CD14-positive monocyte (primary cell): ENCODE measurements around the gene ZFP3. TPM values are rescaled to one million over a fixed set of nuclear protein-coding genes. Genes with fewer than 3 reads are reported as not detected.
"Not testable (repeated sequence)": the region's sequence is repeated elsewhere in the genome, so short reads cannot be mapped to it uniquely, and the experiment has no call there.

Source experiments
- DNase-seq, 3 donors: peaks; one replicate each; pipeline ENCODE4 v3.0.0-alpha.2; 2011 to 2022
- H2AFZ ChIP-seq: 2 replicates; pipeline ENCODE4 v1.6.0; 2012; ENCODE audit warnings: mild to moderate bottlenecking, low read depth, low read length, inconsistent platforms; ENCODE audit not compliant: insufficient read depth, poor library complexity, severe bottlenecking
- H3K27ac ChIP-seq, 2 donors: 1 replicate in 1 of 2; 2 replicates in 1 of 2; pipeline ENCODE4 v1.5.1; 2012 to 2013; ENCODE audit warnings: low read length in 2 of 2, control low read depth in 1 of 2, inconsistent platforms in 1 of 2, low read depth in 1 of 2, mild to moderate bottlenecking in 1 of 2
- H3K27me3 ChIP-seq, 2 donors: one replicate each; pipeline versions ENCODE4 v1.6.0 to v1.6.1; 2011 to 2013; ENCODE audit warnings: low read length in 2 of 2; ENCODE audit not compliant: control insufficient read depth in 2 of 2, insufficient read depth in 2 of 2
- H3K36me3 ChIP-seq, 2 donors: replicated peaks in 1 of 2; 1 replicate in 1 of 2; 2 replicates in 1 of 2; pipeline versions ENCODE4 v1.5.1 to v1.6.1; 2012 to 2013; ENCODE audit warnings: low read length in 2 of 2, control low read depth in 1 of 2, inconsistent platforms in 1 of 2, mild to moderate bottlenecking in 1 of 2; ENCODE audit not compliant: insufficient read depth in 2 of 2, control insufficient read depth in 1 of 2
- H3K4me1 ChIP-seq, 2 donors: 1 replicate in 1 of 2; 2 replicates in 1 of 2; pipeline versions ENCODE4 v1.5.1 to v1.6.1; 2012 to 2013; ENCODE audit warnings: low read length in 2 of 2, control low read depth in 1 of 2, inconsistent platforms in 1 of 2, mild to moderate bottlenecking in 1 of 2, moderate library complexity in 1 of 2; ENCODE audit not compliant: insufficient read depth in 2 of 2, control insufficient read depth in 1 of 2
- H3K4me2 ChIP-seq: replicated peaks from 2 replicates; pipeline ENCODE3; 2012; ENCODE audit warnings: low read length, moderate library complexity, mild to moderate bottlenecking; ENCODE audit not compliant: poor library complexity, severe bottlenecking; ENCODE audit errors: extremely low read depth
- H3K4me3 ChIP-seq, 3 experiments: fragments of 200-600 bp in 1 of 3; sonication (generic) in 1 of 3; replicated peaks in 1 of 3; 1 replicate in 2 of 3; 2 replicates in 1 of 3; pipeline ENCODE4 v1.5.1; 2011 to 2013; ENCODE audit warnings: low read length in 3 of 3, mild to moderate bottlenecking in 3 of 3, control low read depth in 2 of 3, low read depth in 2 of 3, inconsistent platforms in 1 of 3, moderate library complexity in 1 of 3
- H3K79me2 ChIP-seq: 2 replicates; pipeline ENCODE4 v1.6.0; 2012; ENCODE audit warnings: mild to moderate bottlenecking, control low read depth, inconsistent platforms, low read length, moderate library complexity; ENCODE audit not compliant: insufficient read depth
- H3K9ac ChIP-seq: 2 replicates; pipeline ENCODE4 v1.6.0; 2017; ENCODE audit warnings: low read length, mild to moderate bottlenecking; ENCODE audit not compliant: insufficient read depth, poor library complexity, severe bottlenecking
- H3K9me3 ChIP-seq, 2 donors: replicated peaks in 1 of 2; 1 replicate in 1 of 2; 2 replicates in 1 of 2; pipeline versions ENCODE4 v1.5.1 to v1.6.1; 2012 to 2013; ENCODE audit warnings: low read length in 2 of 2, control low read depth in 1 of 2; ENCODE audit not compliant: control insufficient read depth in 1 of 2, insufficient read depth in 1 of 2
- H4K20me1 ChIP-seq: 2 replicates; pipeline ENCODE4 v1.6.0; 2012; ENCODE audit warnings: mild to moderate bottlenecking, low read length, control low read depth, moderate library complexity; ENCODE audit not compliant: insufficient read depth
- H3K27ac Mint-ChIP-seq, 7 donors: one replicate each; pipeline ENCODE4 v1.8.0; 2020; ENCODE audit warnings: mild to moderate bottlenecking in 7 of 7, mixed read lengths in 7 of 7, moderate library complexity in 6 of 7, inconsistent platforms in 2 of 7
- H3K27me3 Mint-ChIP-seq, 3 donors: one replicate each; pipeline ENCODE4 v1.8.0; 2021 to 2022; ENCODE audit warnings: low read depth in 3 of 3, mild to moderate bottlenecking in 3 of 3, mixed read lengths in 3 of 3, moderate library complexity in 3 of 3, inconsistent platforms in 1 of 3
- H3K36me3 Mint-ChIP-seq, 2 donors: one replicate each; pipeline ENCODE4 v1.8.0; 2020; ENCODE audit warnings: mixed read lengths in 2 of 2, inconsistent platforms in 1 of 2, mild to moderate bottlenecking in 1 of 2
- H3K4me1 Mint-ChIP-seq: one replicate; pipeline ENCODE4 v1.8.0; 2020; ENCODE audit warnings: mild to moderate bottlenecking, mixed read lengths
- H3K4me3 Mint-ChIP-seq, 2 donors: one replicate each; pipeline ENCODE4 v1.8.0; 2020; ENCODE audit warnings: mild to moderate bottlenecking in 2 of 2, mixed read lengths in 2 of 2, moderate library complexity in 1 of 2
- H3K9me3 Mint-ChIP-seq, 7 donors: one replicate each; pipeline ENCODE4 v1.8.0; 2020 to 2022; ENCODE audit warnings: mixed read lengths in 7 of 7, mild to moderate bottlenecking in 6 of 7, moderate library complexity in 6 of 7, inconsistent platforms in 2 of 7
- CTCF ChIP-seq: fragments of 200-600 bp; IDR thresholded peaks from one replicate; pipeline ENCODE4 v1.8.0; 2022; ENCODE audit warnings: antibody characterized with exemption, mild to moderate bottlenecking
- WGBS: methylation state at CpG from one replicate; pipeline ENCODE4 v1.1.5; 2013; ENCODE audit warnings: missing lambda C conversion rate; ENCODE audit not compliant: insufficient coverage; 5-methylcytosine and 5-hydroxymethylcytosine counted together
- intact Hi-C, 2 donors: fragments of 100-400 bp; cut with micrococcal nuclease; formaldehyde crosslinking; loops; one replicate each; pipeline versions ENCODE4 v1.15.0 to v1.15.1; 2023
- polyA plus RNA-seq, 3 donors: library from polyadenylated mRNA; depleted of rRNA in 1 of 3; unstranded in 2 of 3; stranded (reverse) in 1 of 3; fragments of 300-500 nt in 2 of 3; fragments of >200 nt in 1 of 3; fragmentation: Illumina TruSeq in 2 of 3; gene quantifications; 1 replicate in 2 of 3; 2 replicates in 1 of 3; pipeline ENCODE4 v1.2.3, GENCODE V29; 2012 to 2021

ZFP3 gene
- polyA plus RNA-seq, 3 donors: 0.39 to 1.9 (median 0.75) TPM

- Mint-ChIP-seq H3K27me3 (peaks cover 2 to 3% (median 2%) of the 10 kb centered on the region in 3 donors), H3K4me1 (peaks cover 4% of the 10 kb centered on the region), H3K9me3 (no peaks in the 10 kb centered on the region), H3K36me3 (no peaks in the 10 kb centered on the region), H3K27ac (no peak overlapping the region), H3K4me3 (no peak overlapping the region)
- TF ChIP-seq CTCF: no peak
- Histone ChIP-seq H3K36me3 (no peaks in the 10 kb centered on the region), H3K4me1 (no peaks in the 10 kb centered on the region), H2AFZ (no peak overlapping the region), H3K79me2 (no peaks in the 10 kb centered on the region), H3K9ac (no peak overlapping the region), H3K4me3 (no peak overlapping the region), H3K27me3 (no peaks in the 10 kb centered on the region), H3K9me3 (no peaks in the 10 kb centered on the region), H4K20me1 (no peaks in the 10 kb centered on the region), H3K4me2 (no peak overlapping the region), H3K27ac (no peak overlapping the region)
- intact Hi-C loops: no loop called here
- no peak for DNase-seq
- 93% methylated on average over 12 of the region's 14 CpGs for WGBS
Observed at GRCh38 chr17:5135726-5136579, 57.7 kb downstream of the ZFP3 start.

GRCh38 chr17:5136580-5137412 is 58.5 kb downstream of the ZFP3 start:
- H3K4me1 Mint-ChIP-seq, H3K9ac ChIP-seq, H2AFZ ChIP-seq, H3K36me3 Mint-ChIP-seq, H3K27ac ChIP-seq, H3K27ac Mint-ChIP-seq, H4K20me1 ChIP-seq, H3K4me1 ChIP-seq, DNase-seq, H3K9me3 Mint-ChIP-seq, intact Hi-C loops, H3K36me3 ChIP-seq, H3K4me3 ChIP-seq, H3K4me3 Mint-ChIP-seq, H3K4me2 ChIP-seq, H3K9me3 ChIP-seq, H3K79me2 ChIP-seq, H3K27me3 Mint-ChIP-seq, H3K27me3 ChIP-seq: not testable (repeated sequence)
- WGBS: 97% methylated on average over 12 of the region's 14 CpGs

- H3K4me3 ChIP-seq, H3K79me2 ChIP-seq, H2AFZ ChIP-seq, H3K36me3 ChIP-seq, H3K9me3 ChIP-seq, H3K27me3 Mint-ChIP-seq, H3K4me3 Mint-ChIP-seq, H3K4me1 ChIP-seq, DNase-seq, H3K4me2 ChIP-seq, H3K36me3 Mint-ChIP-seq, H4K20me1 ChIP-seq, H3K27me3 ChIP-seq, H3K4me1 Mint-ChIP-seq, H3K9ac ChIP-seq, intact Hi-C loops, H3K27ac Mint-ChIP-seq, H3K27ac ChIP-seq, H3K9me3 Mint-ChIP-seq: not testable (repeated sequence)
- WGBS: 93% methylated on average over 13 of the region's 15 CpGs
Observed at GRCh38 chr17:5137511-5138197, 59.4 kb downstream of the ZFP3 start.
